GM12878 (cell line): Measurements from ENCODE around the gene ARL13A.

Experiments
- CREB1 ChIP-seq: IDR thresholded peaks from 2 replicates; pipeline ENCODE4 v1.6.1; 2012; ENCODE audit warnings: low read depth, mild to moderate bottlenecking, inconsistent platforms
- CREM ChIP-seq: IDR thresholded peaks from 2 replicates; pipeline ENCODE4 v1.6.1; 2014; ENCODE audit warnings: antibody characterized with exemption, low read depth
- CTCF ChIP-seq, 3 experiments: IDR thresholded peaks in 2 of 3; conservative IDR thresholded peaks in 1 of 3; 2 replicates each; pipeline ENCODE4 v1.5.1; 2011; ENCODE audit warnings: low read depth in 3 of 3, low read length in 3 of 3, mild to moderate bottlenecking in 3 of 3, control low read depth in 2 of 3, moderate library complexity in 2 of 3, inconsistent platforms in 1 of 3, mixed read lengths in 1 of 3; ENCODE audit not compliant: control insufficient read depth in 2 of 3, insufficient read depth in 1 of 3; ENCODE audit errors: extremely low read depth in 1 of 3
- EGR1 ChIP-seq, 2 experiments: IDR thresholded peaks; 1 replicate in 1 of 2; 2 replicates in 1 of 2; pipeline ENCODE4 v1.6.1; 2011 to 2012; ENCODE audit warnings: low read depth in 2 of 2, low read length in 2 of 2, borderline replicate concordance in 1 of 2, mild to moderate bottlenecking in 1 of 2, moderate library complexity in 1 of 2
- EP300 ChIP-seq, 2 experiments: fragments of 150-350 bp in 1 of 2; IDR thresholded peaks; 2 replicates each; pipeline ENCODE4 v1.6.1; 2011 to 2012; ENCODE audit warnings: low read depth in 2 of 2, low read length in 2 of 2, borderline replicate concordance in 1 of 2, improper control_type of control experiment in 1 of 2, inconsistent platforms in 1 of 2; ENCODE audit not compliant: control insufficient read depth in 1 of 2
- FOXM1 ChIP-seq: IDR thresholded peaks from 2 replicates; pipeline ENCODE4 v1.6.1; 2012; ENCODE audit warnings: low read depth, mild to moderate bottlenecking, inconsistent platforms, low read length, moderate library complexity
- JUND ChIP-seq: IDR thresholded peaks from 2 replicates; pipeline ENCODE4 v1.6.1; 2012; ENCODE audit warnings: low read depth, mild to moderate bottlenecking, low read length, improper control_type of control experiment, moderate library complexity
- MAX ChIP-seq: IDR thresholded peaks from 2 replicates; pipeline ENCODE4 v1.6.1; 2012; ENCODE audit warnings: low read depth, low read length, improper control_type of control experiment
- POLR2A ChIP-seq: IDR thresholded peaks from 2 replicates; pipeline ENCODE4 v1.6.1; 2011; ENCODE audit warnings: low read depth, mild to moderate bottlenecking, low read length
- SRF ChIP-seq, 2 experiments: IDR thresholded peaks; 2 replicates each; pipeline ENCODE4 v1.6.1; 2011; ENCODE audit warnings: low read depth in 2 of 2, low read length in 2 of 2, mild to moderate bottlenecking in 1 of 2, moderate library complexity in 1 of 2
- STAT1 ChIP-seq: fragments of 450-650 bp; conservative IDR thresholded peaks from 2 replicates; pipeline ENCODE4 v1.6.1; 2014; ENCODE audit warnings: antibody characterized with exemption, mild to moderate bottlenecking
- YY1 ChIP-seq: IDR thresholded peaks from 2 replicates; pipeline ENCODE4 v1.6.1; 2011; ENCODE audit warnings: low read depth, mild to moderate bottlenecking, low read length
- ZBED1 ChIP-seq: IDR thresholded peaks from 2 replicates; pipeline ENCODE4 v1.6.1; 2016; ENCODE audit warnings: borderline replicate concordance
- TF ChIP-seq, protein P1 (sequence below): IDR thresholded peaks from 2 replicates; pipeline ENCODE4 v1.6.1; 2011; ENCODE audit warnings: borderline replicate concordance, low read depth, mild to moderate bottlenecking, moderate library complexity, low read length; ENCODE audit not compliant: insufficient read depth, poor library complexity, severe bottlenecking

- TF ChIP-seq EP300 (IDR thresholded peaks at IDR 0.05; ENCODE audit: borderline replicate concordance in 1 of 2, control insufficient read depth in 1 of 2, low read depth in 2 of 2, low read length in 2 of 2): no peak
- no peak for TF ChIP-seq CTCF (IDR thresholded peaks at IDR 0.05 in 2 of 3, conservative IDR thresholded peaks at IDR 0.05 in 1 of 3; ENCODE audit: control insufficient read depth in 2 of 3, extremely low read depth in 1 of 3, insufficient read depth in 1 of 3, low read depth in 3 of 3, low read length in 3 of 3)
- TF ChIP-seq CREB1: peak; percentile 83
- TF ChIP-seq YY1: no peak
- TF ChIP-seq, protein P1, sequence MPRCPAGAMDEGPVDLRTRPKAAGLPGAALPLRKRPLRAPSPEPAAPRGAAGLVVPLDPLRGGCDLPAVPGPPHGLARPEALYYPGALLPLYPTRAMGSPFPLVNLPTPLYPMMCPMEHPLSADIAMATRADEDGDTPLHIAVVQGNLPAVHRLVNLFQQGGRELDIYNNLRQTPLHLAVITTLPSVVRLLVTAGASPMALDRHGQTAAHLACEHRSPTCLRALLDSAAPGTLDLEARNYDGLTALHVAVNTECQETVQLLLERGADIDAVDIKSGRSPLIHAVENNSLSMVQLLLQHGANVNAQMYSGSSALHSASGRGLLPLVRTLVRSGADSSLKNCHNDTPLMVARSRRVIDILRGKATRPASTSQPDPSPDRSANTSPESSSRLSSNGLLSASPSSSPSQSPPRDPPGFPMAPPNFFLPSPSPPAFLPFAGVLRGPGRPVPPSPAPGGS: no peak
- no peak for TF ChIP-seq EGR1 (IDR thresholded peaks at IDR 0.05; ENCODE audit: borderline replicate concordance in 1 of 2, low read depth in 2 of 2, low read length in 2 of 2)
- TF ChIP-seq FOXM1: no peak
- no peak for TF ChIP-seq ZBED1
- no peak for TF ChIP-seq JUND
- no peak for TF ChIP-seq SRF (IDR thresholded peaks at IDR 0.05; ENCODE audit: low read depth in 2 of 2, low read length in 2 of 2)
- no peak for TF ChIP-seq STAT1
- TF ChIP-seq MAX: no peak
- 0 out of 2 replicates have a peak, but pooled peaks have one; percentile 58 for TF ChIP-seq CREM
- no peak for TF ChIP-seq POLR2A
Observed at GRCh38 chrX:100931218-100931924, 38.1 kb upstream of the ARL13A start.
